Measurements from ENCODE around the gene OSBPL6. TPM values are rescaled to one million over a fixed set of nuclear protein-coding genes. Genes with fewer than 3 reads are reported as not detected.

OSBPL6 gene
- total and polyA plus RNA-seq, 2 of the 13 experiments (the other 11 are each of a cell fraction or from before 2014, with no cell fraction given): 0.03 to 0.11 TPM

GRCh38 chr2:178307650-178308049 lies 113.3 kb downstream of the OSBPL6 start:
- H3K9ac ChIP-seq (ENCODE audit: insufficient read depth, low read depth, low read length): no peak overlapping the region
- POLR2A ChIA-PET: no interaction called here
- CTCF ChIA-PET (ENCODE audit: low intra/inter-chr PET ratio, low total read pairs): interaction anchor here (2.2 kb wide), 1 partner anchor 108 kb away, joined by 11 read pairs; no protein-coding TSS in a partner anchor
- no TSS peak for BruUV-seq (replicated peaks)
- no peaks in the 10 kb centered on the region for H3K79me2 ChIP-seq (ENCODE audit: insufficient read depth, low read length)
- H4K20me1 ChIP-seq (ENCODE audit: insufficient read depth, low read length): no peaks in the 10 kb centered on the region
- FAIRE-seq: no peak
- in situ Hi-C loops (cut with HindIII; ENCODE audit: extremely low pct_ligation_motif_present, low pct_unique_long_range_greater_than_20kb): loop anchor here (10.0 kb wide), 1 partner anchor 107 kb away; no protein-coding TSS in a partner anchor
- H3K36me3 ChIP-seq (replicated peaks in 1 of 2; ENCODE audit: control insufficient read depth in 1 of 2, insufficient read depth in 2 of 2, low read length in 2 of 2): no peaks in the 10 kb centered on the region
- no peak overlapping the region for H3K4me3 ChIP-seq (replicated peaks in 1 of 3; ENCODE audit: insufficient read depth in 1 of 3, low read depth in 2 of 3, low read length in 3 of 3)
- no peak overlapping the region for H3K4me2 ChIP-seq (ENCODE audit: low read depth, low read length)
- no peak for DNase-seq (ENCODE audit: low spot score)
- no peak overlapping the region for H2AFZ ChIP-seq (ENCODE audit: low read length)
- H3K9me3 ChIP-seq (ENCODE audit: low read length): no peaks in the 10 kb centered on the region
- no peak overlapping the region for H3K27ac ChIP-seq (ENCODE audit: extremely low read length, insufficient read depth, low read length)
- 64% methylated on average over 7 of the region's 7 CpGs for WGBS (ENCODE audit: low lambda C conversion rate)
- intact Hi-C loops (cut with micrococcal nuclease; ENCODE audit: unreplicated experiment): no loop called here
- no peaks in the 10 kb centered on the region for H3K4me1 ChIP-seq (ENCODE audit: insufficient read depth, low read length)
- no peaks in the 10 kb centered on the region for H3K27me3 ChIP-seq (ENCODE audit: control insufficient read depth in 1 of 2, insufficient read depth in 2 of 2, low read length in 2 of 2)
- no peak for ATAC-seq
- TF ChIP-seq GATA4 (IDR thresholded peaks at IDR 0.05; ENCODE audit: borderline replicate concordance, low read depth) (no peak), ZNF501 (CRISPR knock-in tag; IDR thresholded peaks at IDR 0.05) (no peak), ZBTB21 (CRISPR knock-in tag; IDR thresholded peaks at IDR 0.05) (no peak), SP4 (CRISPR knock-in tag; IDR thresholded peaks at IDR 0.05) (no peak), ZNF468 (CRISPR knock-in tag; IDR thresholded peaks at IDR 0.05) (no peak), GMEB1 (CRISPR knock-in tag; IDR thresholded peaks at IDR 0.05; ENCODE audit: borderline replicate concordance) (no peak), RORA (CRISPR knock-in tag; IDR thresholded peaks at IDR 0.05) (no peak), REST (IDR thresholded peaks at IDR 0.05; ENCODE audit: borderline replicate concordance in 1 of 2, low read depth in 1 of 2, low read length in 2 of 2) (no peak), ZNF773 (CRISPR knock-in tag; IDR thresholded peaks at IDR 0.05; ENCODE audit: borderline replicate concordance) (no peak), ZFP91 (CRISPR knock-in tag; IDR thresholded peaks at IDR 0.05; ENCODE audit: borderline replicate concordance) (no peak), ARID3A (IDR thresholded peaks at IDR 0.05; ENCODE audit: low read depth, low read length) (no peak), ZMYM4 (CRISPR knock-in tag; IDR thresholded peaks at IDR 0.05) (no peak)
